Measurements from ENCODE around the gene NAALAD2.
"Not testable (repeated sequence)": the region's sequence is repeated elsewhere in the genome, so short reads cannot be mapped to it uniquely, and the experiment has no call there.

The NAALAD2 gene

GRCh38 chr11:90134478-90135003 is at the start of gene NAALAD2:
TSS of gene NAALAD2 (plus strand) at chr11:90134663. CDS start at chr11:90134759, 96 bp downstream.
- no peak for DNase-seq

- not testable (repeated sequence) for DNase-seq
Measured at GRCh38 chr11:90085650-90086049, 48.8 kb upstream of the NAALAD2 start, which contains the start of gene UBTFL1. TSS of gene UBTFL1 (plus strand) at chr11:90085950. CDS start at chr11:90085950, 0 bp downstream.

GRCh38 chr11:90088731-90089130 is 45.7 kb upstream of the NAALAD2 start:
- not testable (repeated sequence) for DNase-seq

DNA sequence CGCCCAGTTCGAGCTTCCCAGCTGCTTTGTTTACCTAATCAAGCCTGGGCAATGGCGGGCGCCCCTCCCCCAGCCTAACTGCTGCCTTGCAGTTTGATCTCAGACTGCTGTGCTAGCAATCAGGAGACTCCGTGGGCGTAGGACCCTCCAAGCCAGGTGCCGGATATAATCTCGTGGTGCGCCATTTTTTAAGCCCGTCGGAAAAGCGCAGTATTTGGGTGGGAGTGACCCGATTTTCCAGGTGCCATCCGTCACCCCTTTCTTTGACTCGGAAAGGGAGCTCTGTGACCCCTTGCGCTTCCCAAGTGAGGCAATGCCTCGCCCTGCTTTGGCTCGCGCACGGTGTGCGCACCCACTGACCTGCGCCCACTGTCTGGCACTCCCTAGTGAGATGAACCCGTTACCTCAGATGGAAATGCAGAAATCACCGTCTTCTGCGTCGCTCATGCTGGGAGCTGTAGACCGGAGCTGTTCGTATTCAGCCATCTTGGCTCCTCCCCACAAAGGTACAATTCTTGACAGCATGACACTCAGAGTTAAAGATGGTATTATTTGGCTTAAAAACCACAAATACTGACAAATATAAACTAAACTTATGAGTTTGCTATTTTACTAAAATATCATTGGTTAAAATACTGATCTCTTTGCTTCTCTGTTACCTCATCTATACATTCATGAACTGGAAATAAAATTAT is 39.1 kb upstream of the NAALAD2 start:
- not testable (repeated sequence) for DNase-seq

DNA sequence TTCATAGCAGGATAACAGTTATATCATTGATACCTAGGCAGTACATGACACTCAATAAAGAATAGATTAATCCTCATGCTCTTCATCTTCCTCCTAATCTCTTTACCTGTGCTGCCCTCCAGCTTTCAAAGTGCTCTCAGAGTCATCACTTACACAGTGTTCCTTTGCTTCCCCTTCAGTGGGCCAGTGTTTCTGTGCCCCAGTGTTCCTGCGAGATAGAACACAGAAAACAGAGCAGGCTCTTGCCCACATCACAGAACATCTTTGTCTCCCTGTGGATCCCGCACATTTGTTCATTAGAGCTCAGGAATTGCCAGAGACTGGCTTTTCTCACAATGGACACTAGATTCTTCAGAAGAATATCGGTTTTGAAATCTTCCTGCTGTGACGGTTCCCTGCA is 36.2 kb upstream of the NAALAD2 start:
- not testable (repeated sequence) for DNase-seq

DNA sequence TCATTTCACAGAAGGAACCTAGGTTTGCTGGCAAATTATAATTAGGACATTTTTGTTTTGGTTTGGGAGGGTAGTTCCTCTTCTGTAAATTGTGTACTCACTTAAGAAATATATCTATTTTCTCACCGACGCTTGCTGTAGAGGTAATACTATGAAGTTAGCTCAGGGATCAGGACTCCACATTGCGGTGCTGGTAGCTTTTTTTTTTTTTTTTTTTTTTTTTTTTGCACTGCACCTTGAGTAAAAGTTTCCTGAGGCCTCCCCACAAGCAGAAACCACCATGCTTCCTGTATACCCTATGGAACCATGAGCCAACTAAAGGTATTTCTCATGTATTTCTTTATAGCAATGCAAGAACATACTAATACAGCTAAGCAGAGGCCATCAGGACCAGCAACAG is 34.0 kb upstream of the NAALAD2 start:
- no peak for DNase-seq

DNA sequence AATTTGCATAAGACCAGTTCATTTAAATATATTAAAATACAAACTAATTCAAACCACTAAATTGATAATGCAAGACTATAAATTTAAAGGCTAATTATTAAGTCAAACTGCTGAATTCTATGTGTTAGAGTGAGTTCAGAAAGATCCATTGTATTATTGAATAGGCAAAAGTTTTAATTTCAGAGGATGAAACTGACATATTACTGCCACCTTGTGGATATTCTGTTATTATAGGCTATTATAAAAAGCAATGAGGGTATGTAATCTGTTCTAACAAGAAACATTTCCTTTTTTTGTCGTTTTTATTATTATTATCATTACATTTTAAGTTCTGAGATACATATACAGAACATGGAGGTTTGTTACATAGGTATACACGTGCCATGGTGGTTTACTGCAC is 20.9 kb upstream of the NAALAD2 start:
- no peak for DNase-seq

DNA sequence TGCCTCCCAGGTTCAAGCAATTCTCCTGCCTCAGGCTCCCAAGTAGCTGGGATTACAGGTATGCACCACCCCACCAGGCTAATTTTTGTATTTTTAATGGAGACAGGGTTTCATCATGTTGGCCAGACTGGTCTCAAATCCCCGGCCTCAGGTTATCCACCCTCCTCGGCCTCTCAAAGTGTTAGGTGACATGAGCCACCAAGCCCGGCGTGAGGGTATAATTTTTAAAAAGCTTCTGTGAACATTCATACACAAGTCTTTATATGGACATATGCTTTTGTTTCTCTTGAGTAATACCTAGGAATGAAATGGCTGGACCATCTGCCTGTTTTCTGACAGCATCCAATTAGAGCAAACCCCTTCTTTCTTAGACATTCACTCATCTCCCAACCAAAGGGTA is 14.3 kb upstream of the NAALAD2 start:
- no peak for DNase-seq

DNA sequence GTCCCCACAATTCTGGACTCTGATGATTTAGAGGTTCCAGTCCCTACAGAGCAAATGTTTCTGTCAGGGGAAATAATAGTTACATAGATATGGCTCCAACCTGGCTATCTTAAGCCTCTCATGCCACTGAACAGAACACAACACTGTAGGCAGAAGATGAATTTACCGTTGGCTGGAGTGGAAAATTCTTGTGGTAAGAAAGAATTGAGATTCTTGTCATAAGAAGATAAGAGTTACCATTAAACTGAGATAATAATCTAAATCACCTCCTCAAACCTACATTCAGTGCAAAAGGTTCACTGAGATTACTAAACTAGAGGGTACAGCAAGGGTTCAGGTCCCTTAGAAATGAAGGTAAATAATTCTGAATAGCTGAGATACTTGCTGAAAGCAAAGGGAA is 10.1 kb upstream of the NAALAD2 start:
- no peak for DNase-seq

DNA sequence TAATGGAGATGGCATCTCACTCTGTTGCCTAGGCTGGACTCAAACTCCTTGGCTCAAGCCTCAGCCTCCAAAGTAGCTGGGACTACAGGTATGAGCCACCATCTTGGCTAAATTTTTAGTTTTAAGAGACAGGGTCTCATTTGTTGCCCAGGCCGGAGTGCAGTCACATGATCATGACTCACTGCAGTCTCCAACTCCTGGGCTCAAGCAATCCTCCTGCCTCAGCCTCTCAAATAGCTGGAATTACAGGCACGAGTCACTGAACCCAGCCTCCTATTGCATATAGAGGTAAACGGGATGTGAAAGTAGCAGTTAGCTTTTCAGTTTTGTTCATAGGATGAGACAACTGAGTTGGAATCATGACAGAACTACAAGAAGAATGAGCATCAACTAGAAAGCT is 9.5 kb upstream of the NAALAD2 start:
- DNase-seq = no peak

GRCh38 chr11:90133560-90134477 is 644 bp upstream of the NAALAD2 start:
- DNase-seq = no peak

DNA sequence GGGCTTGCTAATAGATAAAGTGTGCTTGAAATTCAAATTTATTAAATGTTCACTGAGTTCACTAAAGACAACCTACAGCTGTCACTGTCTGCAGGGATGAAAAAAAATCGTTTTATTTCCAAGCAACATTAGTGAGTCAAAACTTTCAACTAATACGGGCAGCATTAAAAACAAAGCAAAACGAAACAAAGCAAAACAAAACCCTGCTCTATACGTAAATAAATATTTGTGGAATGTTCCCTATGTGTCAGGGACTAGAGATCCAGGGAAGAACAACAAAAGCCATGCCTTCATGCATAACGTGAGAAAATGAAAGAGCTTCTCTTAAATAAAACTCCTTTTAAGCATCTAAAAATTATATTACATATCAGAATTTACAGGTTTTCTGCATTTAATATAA is 553 bp downstream of the NAALAD2 start:
- DNase-seq = no peak

- DNase-seq = no peak
Measured at GRCh38 chr11:90148900-90149299, 14.4 kb downstream of the NAALAD2 start.

GRCh38 chr11:90166982-90167573 is 32.6 kb downstream of the NAALAD2 start:
- DNase-seq = not testable (repeated sequence)

GRCh38 chr11:90167704-90168103 is 33.2 kb downstream of the NAALAD2 start:
- DNase-seq = not testable (repeated sequence)

DNA sequence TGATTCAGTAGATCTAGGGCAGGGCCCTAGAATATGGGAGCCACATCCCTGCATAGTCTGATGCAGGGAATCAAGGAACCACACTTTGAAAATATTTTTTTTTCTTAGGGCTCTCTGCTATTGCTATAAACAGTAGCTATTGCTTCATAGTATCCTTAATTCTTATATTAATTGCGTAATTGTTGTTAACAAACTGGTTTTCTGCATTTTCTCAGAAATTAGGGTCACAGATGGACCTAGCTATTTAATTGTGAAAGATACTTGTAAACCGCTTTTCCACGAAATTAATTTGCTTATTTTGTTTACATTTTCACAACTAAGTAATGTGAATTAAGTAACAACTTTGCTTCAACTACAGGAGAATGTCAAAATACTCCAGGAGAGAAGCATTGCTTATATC is 34.1 kb downstream of the NAALAD2 start:
- DNase-seq = no peak

- no peak for DNase-seq
Measured at GRCh38 chr11:90171359-90171758, 36.9 kb downstream of the NAALAD2 start.

DNA sequence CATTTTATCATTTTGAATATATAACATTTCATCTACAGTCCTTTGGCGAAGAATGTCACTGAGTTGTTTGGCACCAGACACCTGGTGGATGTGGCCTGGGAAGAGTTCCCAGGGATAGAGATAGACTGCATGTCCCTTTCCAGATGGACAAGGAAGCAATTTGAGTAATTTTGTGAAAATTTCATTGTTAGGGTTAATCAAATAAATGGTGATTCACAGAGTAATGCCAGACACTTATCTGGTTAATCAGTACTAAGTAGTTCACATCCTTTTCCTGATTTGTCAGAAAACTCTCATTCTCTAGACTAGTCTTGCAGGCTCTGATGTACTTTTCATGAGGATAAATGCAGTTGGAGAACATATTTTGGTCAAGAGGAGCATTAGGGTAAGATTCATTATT is 41.6 kb downstream of the NAALAD2 start:
- no peak for DNase-seq

DNA sequence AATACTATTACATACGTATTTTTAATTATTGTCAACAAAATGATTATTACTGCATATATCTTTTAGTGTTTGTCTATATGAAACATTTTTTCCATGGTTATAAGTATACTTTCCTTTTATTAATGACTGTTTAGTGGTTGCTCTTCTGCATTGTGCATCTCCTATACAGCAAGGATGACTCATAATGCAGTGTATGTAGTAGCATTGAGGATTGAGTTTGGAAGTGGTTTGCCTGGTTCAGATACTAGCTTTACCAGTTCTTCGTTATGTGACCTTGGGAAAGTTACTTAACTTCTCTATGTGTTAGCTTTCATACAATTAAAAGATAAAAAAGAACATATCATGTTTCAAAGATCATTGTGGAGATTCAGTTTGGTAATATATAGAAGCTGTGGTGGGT is 44.3 kb downstream of the NAALAD2 start:
- DNase-seq = no peak

DNA sequence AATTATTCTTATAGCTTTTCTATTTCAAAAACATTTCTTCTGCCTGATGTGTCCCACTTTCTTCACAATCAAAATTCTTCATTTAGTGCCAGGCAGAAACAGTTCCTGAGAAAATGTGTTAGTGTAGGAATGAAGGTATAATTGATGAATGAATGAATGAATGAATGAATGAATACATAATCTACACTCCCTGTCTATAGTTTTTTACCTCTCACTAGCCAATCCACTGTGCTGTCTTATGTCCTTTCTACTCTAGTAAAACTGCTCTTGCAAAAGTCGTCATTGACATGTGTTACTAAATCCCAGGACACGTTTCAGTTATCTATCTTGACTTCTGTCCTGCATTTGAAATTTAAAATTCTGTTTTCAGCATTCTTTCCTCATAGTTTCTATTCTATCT is 45.5 kb downstream of the NAALAD2 start:
- no peak for DNase-seq

GRCh38 chr11:90187839-90188238 is 53.4 kb downstream of the NAALAD2 start:
- no peak for DNase-seq

GRCh38 chr11:90189011-90189410 is 54.5 kb downstream of the NAALAD2 start:
- no peak for DNase-seq

- no peak for DNase-seq
Measured at GRCh38 chr11:90192869-90193582, 58.6 kb downstream of the NAALAD2 start.
